ENCODE data around the gene STEAP1B. TPM values are rescaled to one million over a fixed set of nuclear protein-coding genes. Genes with fewer than 3 reads are reported as not detected.

STEAP1B gene
- total RNA-seq, 1 experiment from 2014 or later = 3.2 TPM

DNA sequence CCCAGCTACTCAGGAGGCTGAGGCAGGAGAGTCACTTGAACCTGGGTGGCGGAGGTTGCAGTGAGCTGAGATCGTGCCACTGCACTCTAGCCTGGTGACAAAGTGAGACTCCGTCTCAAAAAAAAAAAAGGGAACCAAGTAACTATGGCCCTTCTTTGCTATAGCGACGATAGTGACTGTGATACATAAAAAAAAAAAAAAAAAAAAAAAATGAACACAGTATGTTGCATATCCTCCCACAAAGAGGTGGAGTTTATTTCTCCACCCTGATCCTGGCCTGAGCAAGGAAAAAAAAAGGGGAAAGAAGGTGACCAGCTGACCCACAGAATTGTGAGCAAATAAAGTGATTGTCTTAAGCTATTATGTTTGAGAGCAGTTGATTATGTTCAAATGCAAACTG is 42.3 kb upstream of the STEAP1B start:
- Histone ChIP-seq H3K23ac (ENCODE audit: insufficient read length, low read depth, low read length) (no peak overlapping the region), H4K8ac (replicated peaks; ENCODE audit: insufficient read length, low read depth, low read length) (no peak overlapping the region), H2BK120ac (ENCODE audit: low read depth, low read length, poor library complexity, severe bottlenecking) (no peak overlapping the region), H3K56ac (ENCODE audit: insufficient read length, low read depth, low read length) (no peak overlapping the region), H2BK20ac (ENCODE audit: low read depth, low read length, poor library complexity, severe bottlenecking) (no peak overlapping the region), H2AFZ (ENCODE audit: low read length) (no peak overlapping the region), H3K4me2 (ENCODE audit: insufficient read depth, insufficient read length, low read length) (no peak overlapping the region), H4K20me1 (ENCODE audit: control insufficient read depth, insufficient read depth, insufficient read length) (no peaks in the 10 kb centered on the region), H3K4me1 (ENCODE audit: insufficient read depth, low read length) (no peaks in the 10 kb centered on the region), H3T11ph (ENCODE audit: low read length) (no peak overlapping the region), H2BK15ac (ENCODE audit: low read depth, low read length) (no peak overlapping the region), H2AK5ac (ENCODE audit: insufficient read length, low read length) (no peak overlapping the region), H3K9ac (ENCODE audit: extremely low read depth, insufficient read length, low read length) (no peak overlapping the region), H3K79me2 (ENCODE audit: insufficient read depth, low read length) (no peaks in the 10 kb centered on the region), H3K14ac (ENCODE audit: insufficient read depth, low read length) (no peak overlapping the region), H4K91ac (ENCODE audit: insufficient read length, low read depth, low read length) (no peak overlapping the region), H3K27me3 (ENCODE audit: insufficient read depth, low read length) (no peaks in the 10 kb centered on the region), H2BK12ac (ENCODE audit: insufficient read length, low read depth, low read length) (no peak overlapping the region), H3K4ac (ENCODE audit: low read depth, low read length) (no peak overlapping the region), H3K9me3 (ENCODE audit: control insufficient read depth, low read depth, low read length) (no peaks in the 10 kb centered on the region), H3K79me1 (ENCODE audit: insufficient read depth, low read depth, low read length, poor library complexity, severe bottlenecking) (no peaks in the 10 kb centered on the region), H3K23me2 (ENCODE audit: insufficient read length, low read depth, low read length, poor library complexity, severe bottlenecking) (no peaks in the 10 kb centered on the region), H2BK5ac (ENCODE audit: insufficient read length, low read length) (no peak overlapping the region), H3K27ac (ENCODE audit: insufficient read length, low read depth, low read length) (no peak overlapping the region), H4K5ac (ENCODE audit: insufficient read length, low read depth, low read length) (no peak overlapping the region), H3K18ac (ENCODE audit: insufficient read length, low read depth, low read length) (no peak overlapping the region)
- no peak for DNase-seq
- Mint-ChIP-seq H3K4me1 (peaks cover 4% of the 10 kb centered on the region in 2 experiments; a peak in 1 of 4 replicates), H3K36me3 (ENCODE audit: insufficient read depth in 1 of 3, low read depth in 3 of 3) (no peaks in the 10 kb centered on the region), H3K27me3 (ENCODE audit: low read depth) (no peaks in the 10 kb centered on the region), H3K27ac (no peak overlapping the region), H3K4me3 (no peak overlapping the region), H3K9me3 (no peaks in the 10 kb centered on the region)
- TF ChIP-seq, protein P1, sequence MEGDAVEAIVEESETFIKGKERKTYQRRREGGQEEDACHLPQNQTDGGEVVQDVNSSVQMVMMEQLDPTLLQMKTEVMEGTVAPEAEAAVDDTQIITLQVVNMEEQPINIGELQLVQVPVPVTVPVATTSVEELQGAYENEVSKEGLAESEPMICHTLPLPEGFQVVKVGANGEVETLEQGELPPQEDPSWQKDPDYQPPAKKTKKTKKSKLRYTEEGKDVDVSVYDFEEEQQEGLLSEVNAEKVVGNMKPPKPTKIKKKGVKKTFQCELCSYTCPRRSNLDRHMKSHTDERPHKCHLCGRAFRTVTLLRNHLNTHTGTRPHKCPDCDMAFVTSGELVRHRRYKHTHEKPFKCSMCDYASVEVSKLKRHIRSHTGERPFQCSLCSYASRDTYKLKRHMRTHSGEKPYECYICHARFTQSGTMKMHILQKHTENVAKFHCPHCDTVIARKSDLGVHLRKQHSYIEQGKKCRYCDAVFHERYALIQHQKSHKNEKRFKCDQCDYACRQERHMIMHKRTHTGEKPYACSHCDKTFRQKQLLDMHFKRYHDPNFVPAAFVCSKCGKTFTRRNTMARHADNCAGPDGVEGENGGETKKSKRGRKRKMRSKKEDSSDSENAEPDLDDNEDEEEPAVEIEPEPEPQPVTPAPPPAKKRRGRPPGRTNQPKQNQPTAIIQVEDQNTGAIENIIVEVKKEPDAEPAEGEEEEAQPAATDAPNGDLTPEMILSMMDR (conservative IDR thresholded peaks at IDR 0.05) = no peak
- WGBS (ENCODE audit: extremely low coverage, insufficient read length, low lambda C conversion rate) = no CpG with 5 or more reads among the region's 5 CpGs
